ENCODE results near the gene KLB.
A peak's percentile ranks its signal among the peaks of the same experiment; 100 is the strongest.
"Not testable (repeated sequence)": the region's sequence is repeated elsewhere in the genome, so short reads cannot be mapped to it uniquely, and the experiment has no call there.

KLB gene

GRCh38 chr4:39426728-39427127 lies 20.0 kb downstream of the KLB start:
- no peak for DNase-seq (ENCODE audit: low read depth)

- no peak for DNase-seq (ENCODE audit: low read depth)
Observed at GRCh38 chr4:39427520-39428114, 20.9 kb downstream of the KLB start.

GRCh38 chr4:39429476-39430334 lies 23.0 kb downstream of the KLB start:
- no peak for DNase-seq (ENCODE audit: low read depth)

- DNase-seq (ENCODE audit: low read depth): no peak
Observed at GRCh38 chr4:39433878-39434492, 27.3 kb downstream of the KLB start.

GRCh38 chr4:39435659-39436563 lies 29.2 kb downstream of the KLB start:
- no peak for DNase-seq (ENCODE audit: low read depth)

- no peak for DNase-seq (ENCODE audit: low read depth)
Observed at GRCh38 chr4:39441593-39441992, 34.9 kb downstream of the KLB start.

- no peak for DNase-seq (ENCODE audit: low read depth)
Observed at GRCh38 chr4:39442998-39443397, 36.3 kb downstream of the KLB start.

- no peak for DNase-seq (ENCODE audit: low read depth)
Observed at GRCh38 chr4:39446483-39446841, 39.7 kb downstream of the KLB start.

- DNase-seq (ENCODE audit: low read depth): no peak
Observed at GRCh38 chr4:39446842-39447573, 40.3 kb downstream of the KLB start.

GRCh38 chr4:39450618-39451017 lies 43.9 kb downstream of the KLB start:
- no peak for DNase-seq (ENCODE audit: low read depth)

- no peak for DNase-seq (ENCODE audit: low read depth)
Observed at GRCh38 chr4:39451423-39452023, 44.8 kb downstream of the KLB start.

- no peak for DNase-seq (ENCODE audit: low read depth)
Observed at GRCh38 chr4:39452153-39452859, 45.6 kb downstream of the KLB start.

- no peak for DNase-seq (ENCODE audit: low read depth)
Observed at GRCh38 chr4:39452860-39453587, 46.3 kb downstream of the KLB start.

GRCh38 chr4:39453738-39454137 lies 47.0 kb downstream of the KLB start:
- DNase-seq (ENCODE audit: low read depth): no peak

- DNase-seq (ENCODE audit: low read depth): no peak
Observed at GRCh38 chr4:39455486-39455885, 48.8 kb downstream of the KLB start.

- no peak for DNase-seq (ENCODE audit: low read depth)
Observed at GRCh38 chr4:39456946-39457763, 50.4 kb downstream of the KLB start.

GRCh38 chr4:39458161-39458504 lies 51.4 kb downstream of the KLB start:
- DNase-seq (ENCODE audit: low read depth): not testable (repeated sequence)

- DNase-seq (ENCODE audit: low read depth): peak; percentile 99
Observed at GRCh38 chr4:39458505-39459300, 52.0 kb downstream of the KLB start, which contains the start of the genes LIAS and RPL9. Gene LIAS (plus strand): TSS chr4:39459056. CDS start chr4:39459118, 62 bp downstream. Gene RPL9 (minus strand): TSS chr4:39458922. CDS start chr4:39458439, 483 bp downstream.
